Measurements from ENCODE around the gene RASAL2. TPM values are rescaled to one million over a fixed set of nuclear protein-coding genes. Genes with fewer than 3 reads are reported as not detected.

Gene RASAL2
- polyA plus RNA-seq, 1 experiment = 27.7 TPM

DNA sequence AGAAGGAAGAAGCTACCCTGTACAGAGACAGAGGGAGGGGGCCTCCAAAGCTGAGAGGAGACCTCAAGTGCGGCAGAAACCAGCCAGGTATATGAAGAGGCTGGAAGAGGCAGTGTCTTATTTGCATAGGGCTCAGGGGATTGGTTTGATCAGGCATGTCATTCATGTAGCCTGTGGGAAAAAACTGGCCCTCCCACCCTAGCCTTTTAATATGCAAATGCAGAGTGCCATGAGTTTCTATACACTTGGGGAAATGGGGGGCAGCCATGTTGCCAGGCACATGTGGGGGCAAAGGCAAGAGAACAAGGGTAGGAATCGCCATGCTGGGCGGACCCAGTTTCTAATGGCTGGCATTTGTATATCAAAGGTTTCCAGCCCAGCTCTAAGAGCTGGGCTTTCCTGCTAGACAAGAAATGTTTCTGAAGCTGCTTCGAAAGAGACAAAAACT, 172.7 kb downstream of the RASAL2 start:
- Histone ChIP-seq H3K4me3 (ENCODE audit: low read depth, low read length) (no peak overlapping the region), H3K27me3 (ENCODE audit: control insufficient read depth, insufficient read depth, low read length) (no peaks in the 10 kb centered on the region), H3K36me3 (ENCODE audit: control insufficient read depth, insufficient read depth, low read length) (no peaks in the 10 kb centered on the region)
- TF ChIP-seq, protein P1, sequence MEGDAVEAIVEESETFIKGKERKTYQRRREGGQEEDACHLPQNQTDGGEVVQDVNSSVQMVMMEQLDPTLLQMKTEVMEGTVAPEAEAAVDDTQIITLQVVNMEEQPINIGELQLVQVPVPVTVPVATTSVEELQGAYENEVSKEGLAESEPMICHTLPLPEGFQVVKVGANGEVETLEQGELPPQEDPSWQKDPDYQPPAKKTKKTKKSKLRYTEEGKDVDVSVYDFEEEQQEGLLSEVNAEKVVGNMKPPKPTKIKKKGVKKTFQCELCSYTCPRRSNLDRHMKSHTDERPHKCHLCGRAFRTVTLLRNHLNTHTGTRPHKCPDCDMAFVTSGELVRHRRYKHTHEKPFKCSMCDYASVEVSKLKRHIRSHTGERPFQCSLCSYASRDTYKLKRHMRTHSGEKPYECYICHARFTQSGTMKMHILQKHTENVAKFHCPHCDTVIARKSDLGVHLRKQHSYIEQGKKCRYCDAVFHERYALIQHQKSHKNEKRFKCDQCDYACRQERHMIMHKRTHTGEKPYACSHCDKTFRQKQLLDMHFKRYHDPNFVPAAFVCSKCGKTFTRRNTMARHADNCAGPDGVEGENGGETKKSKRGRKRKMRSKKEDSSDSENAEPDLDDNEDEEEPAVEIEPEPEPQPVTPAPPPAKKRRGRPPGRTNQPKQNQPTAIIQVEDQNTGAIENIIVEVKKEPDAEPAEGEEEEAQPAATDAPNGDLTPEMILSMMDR (IDR thresholded peaks at IDR 0.05; ENCODE audit: insufficient read depth, low read depth, low read length) = no peak
- ChIA-PET CTCF (interaction anchor here (0.7 to 1.2 kb wide), 4 partner anchors 8 to 248 kb away, joined by 3 to 4 read pairs (median 3); no protein-coding TSS in a partner anchor), POLR2A (no interaction called here)
- DNase-seq (ENCODE audit: low read depth) = no peak

DNA sequence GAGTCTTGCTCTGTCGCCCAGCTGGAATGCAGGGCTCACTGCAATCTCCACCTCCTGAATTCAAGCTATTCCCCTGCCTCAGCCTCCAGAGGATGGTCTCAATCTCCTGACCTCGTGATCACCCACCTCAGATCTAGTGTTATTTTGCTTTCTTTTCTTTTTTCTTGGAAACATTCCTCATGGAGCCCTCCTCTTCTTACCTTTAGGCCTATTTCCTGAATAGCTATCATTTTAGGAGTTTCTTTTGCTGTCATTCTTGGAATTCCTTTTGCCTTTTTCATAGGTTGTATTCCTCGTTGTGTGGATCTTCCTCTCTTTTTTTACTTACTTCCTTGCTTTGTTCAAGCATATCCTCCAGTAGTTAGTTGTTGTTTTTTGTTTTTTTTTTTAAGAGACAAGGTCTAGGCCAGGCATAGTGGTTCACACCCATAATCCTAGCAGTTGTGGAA, 173.8 kb downstream of the RASAL2 start:
- TF ChIP-seq, protein P1 (IDR thresholded peaks at IDR 0.05; ENCODE audit: insufficient read depth, low read depth, low read length) = no peak
- CTCF ChIA-PET = interaction anchor here (1.2 to 1.6 kb wide), 4 partner anchors 9 to 32 kb away, joined by 3 to 4 read pairs (median 3); no protein-coding TSS in a partner anchor

DNA sequence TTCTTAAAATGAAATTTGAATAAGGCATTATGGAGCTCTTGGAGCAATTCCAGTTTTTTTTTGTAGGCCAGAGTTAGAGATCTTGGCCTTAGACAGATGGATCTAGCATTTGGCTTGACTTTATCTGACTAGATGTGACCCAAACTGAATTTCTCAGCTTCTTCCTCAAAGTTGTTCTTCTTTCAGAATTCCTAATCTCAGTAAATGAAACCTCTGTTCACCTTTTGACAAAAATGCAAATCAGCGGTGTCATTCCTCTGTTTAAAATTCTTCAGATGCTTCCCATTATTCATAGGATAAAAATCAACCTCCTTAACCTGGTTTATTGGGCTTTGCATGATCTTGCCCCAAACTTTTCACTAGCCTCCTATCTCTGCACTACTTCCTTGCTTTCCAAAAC, 177.6 kb downstream of the RASAL2 start:
- Histone ChIP-seq H3K36me3 (ENCODE audit: control insufficient read depth, insufficient read depth, low read length) (no peaks in the 10 kb centered on the region), H3K4me3 (ENCODE audit: low read depth, low read length) (no peak overlapping the region), H3K27me3 (ENCODE audit: control insufficient read depth, insufficient read depth, low read length) (no peaks in the 10 kb centered on the region)
- POLR2A ChIA-PET = no interaction called here
- DNase-seq (ENCODE audit: low read depth) = no peak
- CTCF ChIA-PET = interaction anchor here (1.3 to 2.3 kb wide), 2 partner anchors 11 to 239 kb away, joined by 3 to 8 read pairs; no protein-coding TSS in a partner anchor
- TF ChIP-seq, protein P1 (IDR thresholded peaks at IDR 0.05; ENCODE audit: insufficient read depth, low read depth, low read length) = no peak

More for the DNA sequence above, 173.8 kb downstream of the RASAL2 start:
- H3K36me3 ChIP-seq (ENCODE audit: control insufficient read depth, insufficient read depth, low read length) = no peaks in the 10 kb centered on the region
- no peak overlapping the region for H3K4me3 ChIP-seq (ENCODE audit: low read depth, low read length)
- no peak for DNase-seq (ENCODE audit: low read depth)
- no peaks in the 10 kb centered on the region for H3K27me3 ChIP-seq (ENCODE audit: control insufficient read depth, insufficient read depth, low read length)
- POLR2A ChIA-PET = interaction anchor here (0.5 to 0.7 kb wide), 2 partner anchors 33 to 341 kb away, joined by 3 read pairs; no protein-coding TSS in a partner anchor

DNA sequence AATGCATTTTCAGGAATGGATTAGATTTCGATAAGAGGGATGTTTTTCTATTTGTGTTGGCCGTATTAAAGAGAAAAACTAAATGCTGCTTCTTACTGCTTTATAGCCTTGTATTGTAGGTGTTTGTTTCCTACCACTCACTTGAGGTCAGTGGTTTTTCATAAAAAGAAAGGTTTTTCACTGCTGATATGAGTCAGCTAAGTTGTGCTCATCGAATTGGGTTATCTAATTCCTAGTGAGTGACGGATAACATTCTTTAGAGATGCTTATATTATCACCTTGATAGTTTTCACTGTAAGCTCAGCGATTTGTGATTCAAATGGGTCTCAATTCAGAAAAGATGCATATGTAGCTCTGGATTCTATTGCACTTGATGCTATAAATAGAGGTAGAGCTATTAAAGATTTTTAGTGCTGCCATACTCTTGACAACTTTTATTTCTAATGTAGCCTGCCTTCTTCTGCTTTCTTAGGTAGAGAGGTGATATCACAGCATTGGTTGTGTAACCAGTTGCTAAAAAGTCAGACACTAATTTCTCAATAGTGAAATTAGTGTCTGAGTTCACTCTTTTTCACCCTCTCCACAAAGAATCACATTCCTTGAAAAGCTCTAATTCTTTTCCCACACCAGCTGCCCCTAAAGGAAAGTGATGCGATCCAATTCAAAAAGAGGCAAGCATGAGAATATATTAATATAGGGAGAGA, 180.0 kb downstream of the RASAL2 start:
- no peak overlapping the region for H3K4me3 ChIP-seq (ENCODE audit: low read depth, low read length)
- ChIA-PET CTCF (interaction anchor here (0.7 to 2.5 kb wide), 2 partner anchors 242 to 308 kb away, joined by 3 to 10 read pairs; no protein-coding TSS in a partner anchor), POLR2A (interaction anchor here (0.7 kb wide), 1 partner anchor 16 kb away, joined by 3 read pairs; no protein-coding TSS in a partner anchor)
- H3K27me3 ChIP-seq (ENCODE audit: control insufficient read depth, insufficient read depth, low read length) = no peaks in the 10 kb centered on the region
- TF ChIP-seq, protein P1 (IDR thresholded peaks at IDR 0.05; ENCODE audit: insufficient read depth, low read depth, low read length) = no peak
- H3K36me3 ChIP-seq (ENCODE audit: control insufficient read depth, insufficient read depth, low read length) = no peaks in the 10 kb centered on the region
- DNase-seq (ENCODE audit: low read depth) = no peak

DNA sequence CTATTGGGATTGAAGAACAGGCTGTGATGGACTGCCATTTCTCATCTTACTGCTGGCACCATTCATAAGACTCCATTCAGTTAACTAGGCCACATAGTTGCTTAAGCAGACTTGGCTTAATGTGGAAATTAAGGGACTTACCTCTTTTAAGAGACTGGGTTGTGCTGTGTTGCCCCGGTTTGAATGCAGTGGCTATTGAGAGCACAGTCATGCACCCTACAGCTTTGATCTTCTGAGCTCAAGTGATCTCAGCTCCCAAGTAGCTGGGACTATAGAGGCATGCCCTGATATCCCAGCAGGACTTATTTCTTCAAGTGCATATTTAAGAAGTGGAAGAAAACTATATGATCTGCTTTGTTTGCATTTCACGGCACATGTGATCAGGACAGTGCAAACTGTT, 181.1 kb downstream of the RASAL2 start:
- H3K4me3 ChIP-seq (ENCODE audit: low read depth, low read length) = no peak overlapping the region
- ChIA-PET CTCF (interaction anchor here (0.9 to 2.5 kb wide), 3 partner anchors 9 to 243 kb away, joined by 3 to 10 read pairs (median 3); no protein-coding TSS in a partner anchor), POLR2A (interaction anchor here (0.6 kb wide), 1 partner anchor 11 kb away, joined by 3 read pairs; no protein-coding TSS in a partner anchor)
- H3K36me3 ChIP-seq (ENCODE audit: control insufficient read depth, insufficient read depth, low read length) = no peaks in the 10 kb centered on the region
- no peaks in the 10 kb centered on the region for H3K27me3 ChIP-seq (ENCODE audit: control insufficient read depth, insufficient read depth, low read length)
- TF ChIP-seq, protein P1 (IDR thresholded peaks at IDR 0.05; ENCODE audit: insufficient read depth, low read depth, low read length) = no peak
- DNase-seq (ENCODE audit: low read depth) = no peak
